ENCODE results near the gene NOTCH2. TPM values are rescaled to one million over a fixed set of nuclear protein-coding genes. Genes with fewer than 3 reads are reported as not detected.

The NOTCH2 gene
- total RNA-seq, 2 donors from 2014 or later, result 171 to 190 TPM

DNA sequence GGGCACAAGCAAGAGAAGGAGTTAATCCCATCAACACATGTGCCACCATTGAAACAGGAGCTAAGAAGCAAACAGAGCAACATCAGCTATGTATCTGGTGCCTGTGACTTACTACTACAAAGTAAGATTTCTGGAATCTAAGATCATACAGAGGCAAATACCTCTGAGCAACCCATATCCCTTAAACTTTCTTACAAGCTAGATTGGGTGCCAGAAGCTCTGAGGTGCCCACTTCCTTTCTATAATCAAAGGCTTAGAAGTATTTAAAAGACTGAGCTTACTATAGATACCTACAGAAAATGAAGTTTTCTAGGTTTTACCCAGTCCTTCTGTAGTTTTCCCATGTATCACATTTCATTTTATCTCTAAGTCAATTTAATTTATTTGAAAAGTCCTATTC, 128.8 kb downstream of the NOTCH2 start:
- TF ChIP-seq, protein P1, sequence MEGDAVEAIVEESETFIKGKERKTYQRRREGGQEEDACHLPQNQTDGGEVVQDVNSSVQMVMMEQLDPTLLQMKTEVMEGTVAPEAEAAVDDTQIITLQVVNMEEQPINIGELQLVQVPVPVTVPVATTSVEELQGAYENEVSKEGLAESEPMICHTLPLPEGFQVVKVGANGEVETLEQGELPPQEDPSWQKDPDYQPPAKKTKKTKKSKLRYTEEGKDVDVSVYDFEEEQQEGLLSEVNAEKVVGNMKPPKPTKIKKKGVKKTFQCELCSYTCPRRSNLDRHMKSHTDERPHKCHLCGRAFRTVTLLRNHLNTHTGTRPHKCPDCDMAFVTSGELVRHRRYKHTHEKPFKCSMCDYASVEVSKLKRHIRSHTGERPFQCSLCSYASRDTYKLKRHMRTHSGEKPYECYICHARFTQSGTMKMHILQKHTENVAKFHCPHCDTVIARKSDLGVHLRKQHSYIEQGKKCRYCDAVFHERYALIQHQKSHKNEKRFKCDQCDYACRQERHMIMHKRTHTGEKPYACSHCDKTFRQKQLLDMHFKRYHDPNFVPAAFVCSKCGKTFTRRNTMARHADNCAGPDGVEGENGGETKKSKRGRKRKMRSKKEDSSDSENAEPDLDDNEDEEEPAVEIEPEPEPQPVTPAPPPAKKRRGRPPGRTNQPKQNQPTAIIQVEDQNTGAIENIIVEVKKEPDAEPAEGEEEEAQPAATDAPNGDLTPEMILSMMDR (IDR thresholded peaks at IDR 0.05), result no peak
- Histone ChIP-seq H3K4me3 (no peak overlapping the region), H3K4me1 (ENCODE audit: control insufficient read depth in 1 of 2, low read depth in 2 of 2) (peaks cover 8 to 10% of the 10 kb centered on the region in 2 donors), H3K27ac (no peak overlapping the region), H3K27me3 (replicated peaks; ENCODE audit: insufficient read depth) (no peaks in the 10 kb centered on the region), H3K9me3 (no peaks in the 10 kb centered on the region), H3K36me3 (peaks cover 43% of the 10 kb centered on the region)
- DNase-seq (ENCODE audit: low spot score), result no peak
- no peak for ATAC-seq (ENCODE audit: insufficient number of reproducible peaks, low FRiP score, low read depth)

DNA sequence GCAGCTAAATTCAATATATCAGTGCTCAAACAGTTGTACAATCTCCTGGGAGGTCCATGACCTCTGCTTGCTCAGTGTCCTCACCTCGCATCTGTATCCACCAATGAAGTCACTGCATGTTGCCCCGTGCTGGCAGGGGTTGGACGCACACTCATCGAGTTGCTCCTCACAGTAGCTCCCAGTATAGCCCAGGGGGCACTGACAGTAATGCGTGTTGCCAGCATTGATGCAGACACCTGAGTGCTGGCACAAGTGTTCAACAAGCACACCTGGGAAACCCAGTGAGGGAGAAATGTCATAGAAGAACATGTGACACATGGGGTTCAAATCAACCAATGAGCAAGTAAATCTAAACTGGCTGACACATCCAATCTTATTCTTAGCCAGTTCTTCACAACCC, 132.3 kb downstream of the NOTCH2 start:
- ATAC-seq (ENCODE audit: insufficient number of reproducible peaks, low FRiP score, low read depth), result no peak
- no peaks in the 10 kb centered on the region for H3K9me3 ChIP-seq
- TF ChIP-seq, protein P1 (IDR thresholded peaks at IDR 0.05), result no peak
- H3K36me3 ChIP-seq, result peaks cover 67% of the 10 kb centered on the region
- H3K27me3 ChIP-seq (replicated peaks; ENCODE audit: insufficient read depth), result no peaks in the 10 kb centered on the region
- no peak for DNase-seq (ENCODE audit: low spot score)
- no peak overlapping the region for H3K4me3 ChIP-seq
- no peak overlapping the region for H3K27ac ChIP-seq
- no peaks in the 10 kb centered on the region for H3K4me1 ChIP-seq (ENCODE audit: control insufficient read depth in 1 of 2, low read depth in 2 of 2)

DNA sequence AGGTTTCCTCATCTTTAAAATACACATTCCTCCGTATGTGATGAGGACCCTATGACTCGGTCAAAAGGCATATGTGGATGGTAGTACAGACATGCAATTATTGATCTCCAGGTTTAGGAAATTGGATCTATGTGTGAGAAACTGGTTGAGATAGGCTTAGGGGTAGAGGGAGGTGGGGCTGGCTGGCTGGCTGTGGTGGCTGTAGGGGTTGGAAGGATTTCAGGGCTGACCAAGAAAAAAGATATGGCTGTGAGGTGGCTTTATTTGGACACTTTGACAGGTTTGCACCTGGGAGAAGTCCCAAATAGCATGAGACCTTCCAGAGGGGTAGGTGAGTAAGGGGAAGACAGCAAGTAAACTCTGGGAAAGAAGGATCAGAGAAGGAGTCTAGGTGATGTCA, 133.5 kb downstream of the NOTCH2 start:
- Histone ChIP-seq H3K27me3 (replicated peaks; ENCODE audit: insufficient read depth) (no peaks in the 10 kb centered on the region), H3K4me1 (ENCODE audit: control insufficient read depth in 1 of 2, low read depth in 2 of 2) (no peaks in the 10 kb centered on the region), H3K36me3 (peaks cover 70% of the 10 kb centered on the region), H3K9me3 (no peaks in the 10 kb centered on the region), H3K27ac (no peak overlapping the region), H3K4me3 (no peak overlapping the region)
- no peak for ATAC-seq (ENCODE audit: insufficient number of reproducible peaks, low FRiP score, low read depth)
- no peak for DNase-seq (ENCODE audit: low spot score)
- TF ChIP-seq, protein P1 (IDR thresholded peaks at IDR 0.05), result no peak

DNA sequence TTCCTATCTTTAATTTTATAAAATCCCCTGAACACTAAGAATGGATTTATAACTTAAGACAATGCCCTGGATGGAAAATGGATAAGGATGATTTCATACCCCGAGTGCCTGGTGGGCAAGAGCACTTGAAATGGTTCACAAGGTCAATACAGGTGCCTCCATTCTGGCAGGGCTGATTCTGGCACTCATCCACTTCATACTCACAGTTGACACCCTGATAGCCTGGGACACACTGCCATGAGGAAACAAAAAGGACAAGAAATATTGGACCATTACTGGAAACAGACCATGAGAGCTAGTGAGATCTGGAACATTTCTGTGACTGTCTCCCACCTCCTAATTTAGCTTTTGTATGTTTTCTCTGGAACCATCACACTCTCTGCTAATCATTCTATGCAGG, 134.1 kb downstream of the NOTCH2 start:
- ATAC-seq (ENCODE audit: insufficient number of reproducible peaks, low FRiP score, low read depth) (no peak), DNase-seq (ENCODE audit: low spot score) (no peak)
- TF ChIP-seq, protein P1 (IDR thresholded peaks at IDR 0.05), result no peak
- Histone ChIP-seq H3K4me3 (no peak overlapping the region), H3K27ac (no peak overlapping the region), H3K4me1 (ENCODE audit: control insufficient read depth in 1 of 2, low read depth in 2 of 2) (no peaks in the 10 kb centered on the region), H3K9me3 (no peaks in the 10 kb centered on the region), H3K27me3 (replicated peaks; ENCODE audit: insufficient read depth) (no peaks in the 10 kb centered on the region), H3K36me3 (peaks cover 65% of the 10 kb centered on the region)

DNA sequence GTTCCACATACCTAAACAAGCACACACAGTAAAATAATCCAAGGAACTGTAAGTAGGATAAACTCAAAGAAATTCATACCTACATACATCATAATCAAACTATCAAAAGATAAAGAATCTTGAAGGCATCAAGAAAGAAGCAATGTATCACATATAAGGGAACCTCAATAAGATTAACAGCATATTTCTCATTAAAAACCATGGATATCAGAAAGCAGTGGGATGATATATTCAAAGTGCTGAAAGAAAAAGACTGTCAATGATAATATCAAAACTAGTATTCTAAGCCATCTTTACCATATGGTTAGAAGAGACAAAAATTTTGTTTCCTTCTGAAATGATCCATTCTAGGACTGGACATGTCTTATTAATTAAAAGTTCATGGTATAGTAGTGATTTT, 136.1 kb downstream of the NOTCH2 start:
- Histone ChIP-seq H3K27me3 (replicated peaks; ENCODE audit: insufficient read depth) (no peaks in the 10 kb centered on the region), H3K4me3 (no peak overlapping the region), H3K36me3 (peaks cover 61% of the 10 kb centered on the region), H3K4me1 (ENCODE audit: control insufficient read depth in 1 of 2, low read depth in 2 of 2) (no peaks in the 10 kb centered on the region), H3K27ac (no peak overlapping the region), H3K9me3 (no peaks in the 10 kb centered on the region)
- TF ChIP-seq, protein P1 (IDR thresholded peaks at IDR 0.05), result no peak
- no peak for DNase-seq (ENCODE audit: low spot score)
- no peak for ATAC-seq (ENCODE audit: insufficient number of reproducible peaks, low FRiP score, low read depth)

Measured in thoracic aorta (tissue), 2 donors.